GM21381 (cell line): ENCODE measurements around the gene PAK5.

Experiments
- ATAC-seq: cut with Tn5 transposase; IDR thresholded peaks from one replicate; pipeline ENCODE4 v1.9.1; 2021; ENCODE audit warnings: mild to moderate bottlenecking, moderate library complexity; ENCODE audit not compliant: unreplicated experiment

Gene PAK5

GRCh38 chr20:9532069-9532838 is 306.6 kb downstream of the PAK5 start:
- ATAC-seq, result no peak

GRCh38 chr20:9531581-9531980 is 307.3 kb downstream of the PAK5 start:
- no peak for ATAC-seq

- no peak for ATAC-seq
These were observed 315.2 kb downstream of the PAK5 start for GRCh38 chr20:9523636-9524035.

GRCh38 chr20:9520086-9520485 is 318.8 kb downstream of the PAK5 start:
- no peak for ATAC-seq

- no peak for ATAC-seq
These were observed 320.2 kb downstream of the PAK5 start for GRCh38 chr20:9518576-9519175.

- no peak for ATAC-seq
These were observed 321.3 kb downstream of the PAK5 start for GRCh38 chr20:9517297-9518162.

- no peak for ATAC-seq
These were observed 322.5 kb downstream of the PAK5 start for GRCh38 chr20:9516234-9516871.

GRCh38 chr20:9515741-9516233 is 323.1 kb downstream of the PAK5 start:
- no peak for ATAC-seq

- no peak for ATAC-seq
These were observed 323.7 kb downstream of the PAK5 start for GRCh38 chr20:9515214-9515585.

GRCh38 chr20:9514461-9515213 is 324.2 kb downstream of the PAK5 start, which contains the start of gene LAMP5:
TSS of gene LAMP5 (plus strand) at chr20:9514590. CDS start at chr20:9514853, 263 bp downstream.
- ATAC-seq, result no peak

GRCh38 chr20:9514072-9514460 is 324.8 kb downstream of the PAK5 start:
- ATAC-seq, result no peak

- peak; percentile 54 for ATAC-seq
These were observed 328.0 kb downstream of the PAK5 start for GRCh38 chr20:9510911-9511310.

GRCh38 chr20:9509246-9509645 is 329.6 kb downstream of the PAK5 start:
- ATAC-seq, result no peak

- no peak for ATAC-seq
These were observed 330.1 kb downstream of the PAK5 start for GRCh38 chr20:9508696-9509178.

- ATAC-seq, result no peak
These were observed 330.6 kb downstream of the PAK5 start for GRCh38 chr20:9508240-9508661.

- no peak for ATAC-seq
These were observed 331.2 kb downstream of the PAK5 start for GRCh38 chr20:9507544-9508239.

GRCh38 chr20:9506964-9507369 is 331.9 kb downstream of the PAK5 start:
- ATAC-seq, result no peak

GRCh38 chr20:9506280-9506821 is 332.5 kb downstream of the PAK5 start:
- no peak for ATAC-seq
